ENCODE results near the gene PNLIPRP3.

PNLIPRP3 gene

GRCh38 chr10:116398224-116398623 lies 29.4 kb upstream of the PNLIPRP3 start:
- Mint-ChIP-seq H3K4me1 (no peaks in the 10 kb centered on the region), H3K36me3 (ENCODE audit: low read depth) (peaks cover 4% of the 10 kb centered on the region), H3K4me3 (no peak overlapping the region), H3K27me3 (ENCODE audit: low read depth) (peaks cover 4% of the 10 kb centered on the region), H3K27ac (no peak overlapping the region), H3K9me3 (peaks cover 14% of the 10 kb centered on the region)
- no peak for TF ChIP-seq CTCF (IDR thresholded peaks at IDR 0.05; ENCODE audit: unreplicated experiment in 3 of 3)

GRCh38 chr10:116402858-116403257 lies 24.8 kb upstream of the PNLIPRP3 start:
- TF ChIP-seq CTCF (IDR thresholded peaks at IDR 0.05; ENCODE audit: unreplicated experiment in 3 of 3), result no peak
- Mint-ChIP-seq H3K36me3 (ENCODE audit: low read depth) (no peaks in the 10 kb centered on the region), H3K4me3 (no peak overlapping the region), H3K4me1 (no peaks in the 10 kb centered on the region), H3K27ac (no peak overlapping the region), H3K27me3 (ENCODE audit: low read depth) (no peaks in the 10 kb centered on the region), H3K9me3 (peaks cover 3% of the 10 kb centered on the region)

GRCh38 chr10:116403740-116404250 lies 23.9 kb upstream of the PNLIPRP3 start:
- Mint-ChIP-seq H3K27me3 (ENCODE audit: low read depth) (no peaks in the 10 kb centered on the region), H3K9me3 (peaks cover 3% of the 10 kb centered on the region), H3K27ac (no peak overlapping the region), H3K4me3 (no peak overlapping the region), H3K36me3 (ENCODE audit: low read depth) (no peaks in the 10 kb centered on the region), H3K4me1 (no peaks in the 10 kb centered on the region)
- TF ChIP-seq CTCF (IDR thresholded peaks at IDR 0.05; ENCODE audit: unreplicated experiment in 3 of 3), result no peak

- H3K9me3 Mint-ChIP-seq, result peaks cover 3% of the 10 kb centered on the region
- TF ChIP-seq CTCF (IDR thresholded peaks at IDR 0.05; ENCODE audit: unreplicated experiment in 3 of 3), result no peak
- H3K27ac Mint-ChIP-seq, result no peak overlapping the region
- no peak overlapping the region for H3K4me3 Mint-ChIP-seq
- H3K27me3 Mint-ChIP-seq (ENCODE audit: low read depth), result no peaks in the 10 kb centered on the region
- no peaks in the 10 kb centered on the region for H3K36me3 Mint-ChIP-seq (ENCODE audit: low read depth)
- no peaks in the 10 kb centered on the region for H3K4me1 Mint-ChIP-seq
Observed at GRCh38 chr10:116408719-116409118, 18.9 kb upstream of the PNLIPRP3 start.

- Mint-ChIP-seq H3K9me3 (no peaks in the 10 kb centered on the region), H3K36me3 (ENCODE audit: low read depth) (no peaks in the 10 kb centered on the region), H3K4me1 (no peaks in the 10 kb centered on the region), H3K4me3 (no peak overlapping the region), H3K27me3 (ENCODE audit: low read depth) (no peaks in the 10 kb centered on the region), H3K27ac (no peak overlapping the region)
- no peak for TF ChIP-seq CTCF (IDR thresholded peaks at IDR 0.05; ENCODE audit: unreplicated experiment in 3 of 3)
Observed at GRCh38 chr10:116410351-116410750, 17.3 kb upstream of the PNLIPRP3 start.

GRCh38 chr10:116417821-116418220 lies 9.8 kb upstream of the PNLIPRP3 start:
- Mint-ChIP-seq H3K4me1 (no peaks in the 10 kb centered on the region), H3K36me3 (ENCODE audit: low read depth) (no peaks in the 10 kb centered on the region), H3K27me3 (ENCODE audit: low read depth) (no peaks in the 10 kb centered on the region), H3K9me3 (no peaks in the 10 kb centered on the region), H3K4me3 (no peak overlapping the region), H3K27ac (no peak overlapping the region)
- TF ChIP-seq CTCF (IDR thresholded peaks at IDR 0.05; ENCODE audit: unreplicated experiment in 3 of 3), result no peak
